Left renal pelvis (tissue), 4 donors: ENCODE data around the gene PSPH. TPM values are rescaled to one million over a fixed set of nuclear protein-coding genes. Genes with fewer than 3 reads are reported as not detected.

Source experiments
- polyA plus RNA-seq, 4 donors: library from polyadenylated mRNA; unstranded; fragments of 120-200 nt; gene quantifications; one replicate each; pipeline ENCODE4 v1.2.1, GENCODE V29; 2013; ENCODE audit not compliant: insufficient read length in 4 of 4

The PSPH gene
- polyA plus RNA-seq, 4 donors, result 18.1 to 44.3 (median 33.1) TPM

Other genes with a start within 250 kb of the PSPH start
- gene SEPTIN14, start 188.7 kb downstream of the PSPH start, polyA plus RNA-seq, result under 1 TPM; 0.24 to 0.64 (median 0.29) TPM
- gene ZNF713, start 164.0 kb downstream of the PSPH start, polyA plus RNA-seq, result 10 to 100 TPM; 11.8 to 14.5 (median 14.1) TPM
- 10 to 100 TPM; 13.9 to 19.4 (median 18.4) TPM for gene MRPS17, start 99.6 kb downstream of the PSPH start, polyA plus RNA-seq
- gene NIPSNAP2, start 86.9 kb downstream of the PSPH start, polyA plus RNA-seq, result 100 to 1,000 TPM in 3 of 4 donors, 10 to 100 TPM in 1; 87.2 to 137 (median 112) TPM
- 100 to 1,000 TPM; 142 to 241 (median 229) TPM for gene CCT6A, start 321 bp upstream of the PSPH start, polyA plus RNA-seq
- 100 to 1,000 TPM in 2 of 4 donors, 10 to 100 TPM in 2; 64.2 to 152 (median 105) TPM for gene SUMF2, start 12.8 kb upstream of the PSPH start, polyA plus RNA-seq
- gene PHKG1, start 41.5 kb upstream of the PSPH start, polyA plus RNA-seq, result 1 to 10 TPM in 3 of 4 donors, under 1 TPM in 1; 0.93 to 2.3 (median 1.6) TPM
- gene CHCHD2, start 55.0 kb upstream of the PSPH start, polyA plus RNA-seq, result 100 to 1,000 TPM; 201 to 277 (median 254) TPM
- gene NUPR2, start 65.0 kb upstream of the PSPH start, polyA plus RNA-seq, result 1 to 10 TPM in 3 of 4 donors, under 1 TPM in 1; 0.25 to 3.0 (median 1.8) TPM